GM19043 (cell line): ENCODE measurements around the gene FAS.

Source experiments
- ATAC-seq: cut with Tn5 transposase; IDR thresholded peaks from one replicate; pipeline ENCODE4 v1.9.1; 2021; ENCODE audit warnings: low read depth; ENCODE audit not compliant: unreplicated experiment

FAS gene

GRCh38 chr10:89029785-89030437 lies 39.3 kb downstream of the FAS start:
- ATAC-seq, result no peak

- no peak for ATAC-seq
These were observed 40.2 kb downstream of the FAS start for GRCh38 chr10:89030791-89031190.

- peak; percentile 59 for ATAC-seq
These were observed 41.7 kb downstream of the FAS start for GRCh38 chr10:89032141-89032891.

GRCh38 chr10:89035461-89035860 lies 44.9 kb downstream of the FAS start:
- no peak for ATAC-seq

GRCh38 chr10:89037096-89037495 lies 46.5 kb downstream of the FAS start:
- no peak for ATAC-seq

- no peak for ATAC-seq
These were observed 52.0 kb downstream of the FAS start for GRCh38 chr10:89042562-89042961.

- ATAC-seq, result no peak
These were observed 52.5 kb downstream of the FAS start for GRCh38 chr10:89043052-89043451.

GRCh38 chr10:89047397-89047796 lies 56.8 kb downstream of the FAS start:
- ATAC-seq, result no peak

- ATAC-seq, result no peak
These were observed 61.0 kb downstream of the FAS start for GRCh38 chr10:89051593-89051992.

- no peak for ATAC-seq
These were observed 63.0 kb downstream of the FAS start for GRCh38 chr10:89053555-89053954.

GRCh38 chr10:89055159-89055558 lies 64.6 kb downstream of the FAS start:
- ATAC-seq, result no peak

GRCh38 chr10:89062861-89063260 lies 72.3 kb downstream of the FAS start:
- no peak for ATAC-seq

GRCh38 chr10:89063465-89063864 lies 72.9 kb downstream of the FAS start:
- no peak for ATAC-seq

GRCh38 chr10:89064748-89065147 lies 74.2 kb downstream of the FAS start:
- ATAC-seq, result no peak
